Mammary epithelial cell (primary cell): ENCODE data around the gene SCO2.

ENCODE experiments used
- CTCF ChIP-seq, 2 donors: IDR thresholded peaks in 1 of 2; conservative IDR thresholded peaks in 1 of 2; 2 replicates each; pipeline ENCODE4 v1.5.1; 2011 to 2012; ENCODE audit warnings: inconsistent platforms in 2 of 2, low read length in 2 of 2, mild to moderate bottlenecking in 2 of 2, control low read depth in 1 of 2, low read depth in 1 of 2; ENCODE audit not compliant: insufficient read depth in 1 of 2; ENCODE audit errors: extremely low read depth in 1 of 2
- EZH2 ChIP-seq: IDR thresholded peaks from 2 replicates; pipeline ENCODE4 v1.6.1; 2012; ENCODE audit warnings: low read length, inconsistent platforms, borderline replicate concordance

GRCh38 chr22:50569041-50569459, 43.7 kb upstream of the SCO2 start:
- TF ChIP-seq CTCF (conservative IDR thresholded peaks at IDR 0.05 in 1 of 2, IDR thresholded peaks at IDR 0.05 in 1 of 2; ENCODE audit: extremely low read depth in 1 of 2, insufficient read depth in 1 of 2, low read depth in 1 of 2, low read length in 2 of 2) (no peak), EZH2 (no peak)
